ENCODE data around the gene TTN.

TTN gene

DNA sequence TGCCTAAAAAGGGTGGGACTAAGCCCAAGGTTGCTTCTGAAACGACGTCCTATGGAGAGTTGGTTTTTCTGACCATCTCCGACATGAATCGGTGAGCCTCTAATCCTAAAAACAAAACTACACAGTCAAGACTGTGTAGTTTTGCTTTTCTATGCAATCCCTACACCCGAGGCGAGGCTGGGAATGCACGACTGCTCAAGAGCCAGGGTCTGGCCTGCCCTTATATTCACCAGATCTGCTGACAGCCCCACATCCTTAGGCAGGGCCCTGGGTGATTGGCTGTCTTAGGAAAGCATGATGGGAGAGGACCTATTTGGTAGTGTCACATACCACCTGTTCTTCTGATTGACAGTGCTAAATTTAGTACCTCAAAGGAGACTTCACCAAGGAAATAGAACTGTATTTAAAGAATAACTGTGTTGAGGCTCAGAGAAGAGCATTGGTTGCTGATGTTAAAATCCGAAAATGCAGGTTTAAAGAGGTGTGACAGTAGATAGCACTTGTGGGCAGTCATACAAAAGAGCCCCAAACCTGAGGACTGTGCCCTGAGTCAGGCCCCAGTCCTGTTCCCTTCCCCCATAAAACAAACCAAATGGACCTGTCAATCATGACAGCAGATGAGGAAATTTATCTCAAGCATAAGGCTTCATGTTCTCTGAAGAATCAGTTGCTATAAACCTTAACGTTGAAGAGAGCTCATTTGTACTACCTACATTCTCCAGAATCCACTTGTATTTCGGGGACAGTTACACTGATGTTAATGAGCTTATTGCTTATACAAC is at the start of gene TTN:
TSS of gene TTN (minus strand) at position 197 of the 782 bp plus-strand sequence. CDS start 2,781 bp downstream, outside the sequence.
- no peak for DNase-seq

DNA sequence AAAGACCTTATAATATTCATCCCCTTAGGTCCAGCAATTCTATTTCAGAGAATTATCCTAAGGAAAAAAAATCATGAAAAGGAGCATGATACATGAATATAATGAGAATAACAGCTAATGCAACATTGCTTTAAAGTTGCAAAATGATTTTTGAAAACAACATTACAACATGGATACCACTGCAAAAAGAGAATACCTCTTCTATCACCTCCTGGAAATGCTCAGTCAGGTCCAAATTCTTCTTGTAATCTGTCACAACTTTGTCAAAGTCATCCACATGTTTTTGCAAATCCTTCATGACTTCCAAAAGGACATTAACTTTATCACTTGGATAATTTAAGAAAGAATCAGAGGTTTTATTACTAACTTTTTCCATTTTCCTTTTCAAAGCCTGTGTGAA is 47.9 kb upstream of the TTN start:
- no peak for DNase-seq

DNA sequence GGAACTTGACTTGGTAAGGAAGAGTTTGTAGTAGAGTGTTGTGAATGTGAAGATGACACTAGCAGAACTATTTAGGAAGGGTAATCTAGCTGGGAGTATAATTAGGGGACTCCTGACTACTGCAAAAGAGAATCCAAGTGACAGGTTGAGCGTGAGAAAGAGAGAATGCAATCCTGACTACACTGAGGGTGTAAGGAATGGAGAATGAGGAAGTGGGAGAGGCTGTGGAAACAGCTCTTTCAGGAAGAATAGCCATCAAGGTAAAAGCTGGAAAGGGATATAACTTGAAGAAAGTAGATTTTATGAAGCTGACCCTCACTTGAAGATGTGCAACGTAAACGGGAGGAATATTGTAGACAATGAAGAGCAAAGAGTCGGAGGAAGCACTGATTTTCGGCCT is 41.1 kb upstream of the TTN start:
- no peak for DNase-seq

DNA sequence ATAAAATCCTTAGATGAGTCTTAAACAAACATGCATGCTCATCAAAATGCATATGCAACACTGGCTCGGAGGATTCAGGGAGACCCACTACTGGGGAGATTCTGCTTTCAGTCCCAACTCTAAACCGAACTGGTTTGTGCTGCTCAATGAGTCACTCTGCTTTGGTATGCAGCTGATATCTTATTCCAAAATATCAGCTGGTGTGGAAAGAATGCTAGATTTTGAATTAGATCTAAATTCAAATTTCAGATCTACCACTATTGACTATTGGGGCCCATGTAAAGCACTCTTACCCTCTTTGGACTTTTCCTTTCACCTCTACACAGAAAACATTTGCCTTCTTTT is 39.2 kb upstream of the TTN start:
- no peak for DNase-seq

DNA sequence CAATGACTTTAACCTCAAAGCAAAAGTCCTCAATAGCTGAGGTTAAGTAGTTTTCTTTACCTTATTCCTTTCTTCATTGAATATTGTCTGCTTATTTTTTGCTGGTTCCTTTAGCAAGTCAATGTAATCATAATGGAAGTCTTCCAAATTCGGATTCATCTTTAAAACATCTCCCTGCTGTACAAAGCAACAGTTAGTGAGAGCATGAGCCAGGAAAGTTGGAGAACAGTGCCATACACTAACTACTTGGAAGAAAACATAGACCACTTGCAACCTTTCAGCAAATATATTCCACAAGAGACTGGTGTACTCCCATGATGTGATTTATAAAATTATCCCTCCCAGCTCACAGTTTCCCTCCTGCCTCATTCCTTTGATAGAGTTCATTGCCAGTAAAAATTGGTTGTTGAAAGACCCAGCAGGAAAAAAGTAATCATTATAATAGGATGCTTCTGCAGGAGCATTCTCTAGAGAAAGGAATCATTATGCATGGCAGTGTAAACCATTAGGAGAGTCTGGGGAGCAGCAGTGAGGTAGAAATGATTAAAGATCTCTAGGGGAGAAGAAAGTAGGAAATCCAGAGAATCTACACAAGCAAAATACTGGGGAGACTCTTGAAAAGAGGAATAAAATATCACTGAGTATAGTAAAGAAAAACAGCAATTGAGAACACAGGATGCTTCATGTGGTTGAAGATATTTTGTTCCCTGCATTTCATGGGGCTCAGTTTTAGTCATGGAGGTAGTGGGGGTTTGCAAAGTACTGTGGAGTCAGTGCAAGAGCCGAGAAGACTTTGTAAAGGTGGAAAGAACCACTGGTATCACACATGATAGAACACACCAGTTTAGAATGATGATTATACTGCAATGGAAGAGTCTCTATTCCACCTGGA is 38.6 kb upstream of the TTN start:
- no peak for DNase-seq

DNA sequence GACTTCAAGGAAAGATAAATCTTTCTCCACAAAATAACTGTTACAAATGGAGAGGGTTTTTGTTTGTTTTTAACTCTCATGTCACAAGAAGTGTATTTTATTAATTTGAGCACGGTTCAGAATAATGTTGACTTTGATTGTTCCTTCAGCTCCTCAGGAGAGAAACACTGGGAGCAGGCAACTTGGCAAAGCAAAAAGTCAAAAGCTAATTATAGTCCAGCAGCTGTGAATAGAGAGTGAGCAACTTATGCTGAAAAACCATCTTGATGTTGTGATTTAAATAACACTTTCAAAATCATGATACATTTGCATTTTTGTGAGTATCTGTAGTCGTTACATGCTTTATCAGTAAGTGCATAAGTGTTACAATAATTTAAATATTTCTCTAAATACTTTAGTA is 37.5 kb upstream of the TTN start:
- no peak for DNase-seq

DNA sequence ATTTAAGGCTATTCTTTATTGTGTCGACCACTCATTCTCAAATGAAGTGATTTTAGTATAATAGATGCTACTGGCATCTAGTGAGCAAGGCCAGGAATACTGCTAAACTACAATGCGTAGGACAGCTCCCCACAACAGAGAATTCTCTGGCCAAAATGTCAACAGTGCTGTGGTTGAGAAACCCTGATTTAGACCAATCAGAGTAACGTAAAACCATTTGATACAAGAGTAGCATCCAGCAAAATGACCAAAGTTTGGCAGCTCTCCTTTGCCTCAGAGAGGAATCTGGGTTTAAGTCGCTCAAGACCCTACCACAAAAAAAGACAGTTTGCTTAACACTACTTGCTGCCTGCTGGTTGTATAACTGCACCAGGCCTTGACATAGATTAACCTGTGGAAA is 37.0 kb upstream of the TTN start:
- DNase-seq: no peak

DNA sequence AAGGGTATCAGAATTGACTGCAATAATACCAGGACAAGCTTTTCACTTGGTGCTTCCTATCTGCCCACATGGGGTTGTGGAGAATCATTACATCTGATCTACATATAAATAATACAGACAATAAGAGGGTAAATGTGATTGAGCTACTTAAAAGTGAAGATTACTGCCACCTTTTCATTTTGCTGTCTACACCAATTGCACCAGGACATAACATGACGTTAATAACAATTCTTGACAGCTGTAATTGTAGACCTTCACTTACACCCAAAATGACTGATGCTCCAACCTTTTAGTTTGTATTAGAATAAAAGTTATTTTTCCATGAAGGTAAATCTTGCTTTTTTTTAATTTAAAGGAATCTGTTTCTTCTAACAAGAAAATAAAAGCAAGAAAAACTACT is 36.5 kb upstream of the TTN start:
- DNase-seq: no peak

DNA sequence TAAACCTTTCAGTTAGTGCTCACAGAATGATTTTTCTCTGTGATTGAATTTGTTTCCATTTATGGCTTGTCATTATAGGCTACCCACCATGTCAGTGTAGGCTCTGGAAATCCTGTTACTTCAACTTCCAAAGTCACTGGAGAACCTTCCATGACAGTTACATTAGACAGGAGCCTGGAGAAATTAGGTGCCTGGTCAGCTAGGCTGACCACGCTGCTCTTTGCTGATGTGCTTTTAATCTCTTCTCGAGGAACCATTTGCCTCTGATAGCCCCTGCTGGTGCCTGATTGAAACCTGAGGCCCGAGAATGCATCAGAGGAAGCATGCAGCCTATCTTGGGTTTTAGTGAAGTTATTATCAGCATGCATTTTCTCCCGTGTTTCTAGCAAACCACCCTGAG is 29.6 kb upstream of the TTN start:
- no peak for DNase-seq

DNA sequence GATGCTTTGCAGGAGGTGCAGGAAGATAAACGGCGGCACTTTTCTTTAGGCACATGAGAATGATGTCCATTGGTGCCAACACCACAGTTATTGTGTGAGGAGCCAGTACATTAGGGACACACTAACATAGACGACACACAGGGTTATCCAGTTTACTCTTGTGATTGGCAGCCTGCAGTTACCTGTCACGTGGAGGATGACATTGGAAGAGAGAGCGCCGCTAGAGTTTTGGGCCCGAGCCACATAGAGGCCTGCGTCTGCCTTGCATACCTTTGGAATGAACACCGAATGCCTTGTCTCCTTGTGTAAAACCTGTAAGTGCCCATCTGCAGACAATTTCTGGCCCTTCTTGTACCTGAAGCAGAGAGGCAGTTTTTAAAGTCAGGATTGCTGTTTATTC is 26.9 kb upstream of the TTN start:
- no peak for DNase-seq

DNA sequence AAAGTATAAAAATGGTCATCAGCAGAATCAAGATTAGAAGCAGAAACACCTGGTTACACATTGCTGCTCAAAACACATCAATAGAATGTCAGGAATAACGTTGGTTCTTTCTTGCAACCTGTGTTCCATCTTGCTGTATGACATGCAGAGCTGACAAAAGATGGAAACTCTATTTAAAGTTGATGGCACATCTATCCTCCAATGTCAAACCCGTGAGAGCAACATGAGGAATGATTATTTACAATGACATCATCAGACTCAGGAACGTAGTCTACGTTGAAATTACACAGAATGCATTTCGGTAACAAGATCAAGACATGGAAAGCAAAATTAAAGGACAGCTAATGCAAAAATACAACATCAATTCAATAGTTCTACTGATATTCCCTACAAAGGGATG is 26.2 kb upstream of the TTN start:
- DNase-seq: no peak

DNA sequence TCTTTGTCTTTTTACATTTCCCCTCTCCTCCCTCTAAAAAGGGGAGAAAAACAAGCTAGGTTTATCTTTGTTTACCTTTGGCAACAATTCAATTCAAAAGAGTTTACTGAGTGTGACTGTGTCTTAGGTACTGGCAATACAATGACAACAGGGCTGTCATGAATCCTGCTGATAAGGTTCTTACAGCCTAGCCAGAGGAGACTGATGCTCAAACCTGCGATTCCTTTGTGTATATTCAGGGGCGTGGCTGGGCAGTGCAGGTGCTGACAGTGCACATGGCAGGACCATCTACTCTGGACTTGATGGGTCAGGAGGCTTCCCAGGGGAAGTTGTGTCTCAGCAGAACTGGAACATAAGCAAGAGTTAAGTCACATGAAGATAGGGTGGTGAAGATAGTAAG is 23.2 kb upstream of the TTN start:
- no peak for DNase-seq

DNA sequence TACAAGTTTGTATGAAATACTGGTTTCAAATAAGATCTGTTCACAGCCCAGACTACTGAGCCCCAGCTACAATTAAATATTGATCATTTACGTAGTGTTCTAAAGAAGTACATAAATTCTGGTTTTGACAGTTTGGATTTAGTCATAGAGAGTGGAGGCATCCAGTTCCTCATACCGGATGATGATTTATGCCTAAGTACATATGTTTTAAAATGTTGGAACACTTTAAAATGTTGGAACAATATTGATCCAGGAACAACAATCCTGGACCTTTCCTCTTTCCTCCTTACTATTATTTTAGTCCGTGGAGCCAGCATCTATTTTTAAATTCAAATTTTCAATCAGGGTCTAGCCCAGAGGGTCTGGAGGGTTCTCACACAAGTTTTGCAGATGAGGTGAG is 22.8 kb upstream of the TTN start:
- DNase-seq: no peak

DNA sequence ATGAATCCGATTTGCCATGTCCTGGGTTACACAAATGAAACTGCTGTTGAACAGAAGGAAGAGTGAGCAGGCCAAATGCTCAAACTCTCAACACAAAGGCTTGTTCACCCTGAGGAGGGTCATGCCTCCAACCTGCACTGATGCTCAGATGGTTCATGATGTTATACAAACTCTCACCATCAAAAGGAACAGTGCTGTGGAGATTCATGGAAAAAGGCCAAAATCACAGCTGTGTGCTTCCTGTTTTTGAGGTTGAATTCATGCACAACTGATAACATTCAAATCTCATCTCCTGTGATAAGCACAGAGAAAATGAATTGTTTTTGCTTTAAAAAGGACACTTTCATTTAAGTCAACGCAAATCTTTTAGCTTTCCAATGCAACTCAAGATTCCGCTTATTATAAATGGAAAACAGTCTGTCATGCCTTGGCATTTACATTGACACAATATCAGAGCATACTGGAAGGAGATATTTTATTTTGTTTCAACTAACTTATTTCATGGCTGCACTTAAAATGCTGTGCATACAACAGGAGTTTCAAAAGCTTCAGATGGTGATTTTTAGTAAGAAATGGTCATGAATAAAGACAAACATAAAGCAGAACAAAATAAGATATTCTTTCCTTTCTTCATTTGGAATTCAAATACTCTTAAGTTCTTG is 22.2 kb upstream of the TTN start:
- DNase-seq: no peak

DNA sequence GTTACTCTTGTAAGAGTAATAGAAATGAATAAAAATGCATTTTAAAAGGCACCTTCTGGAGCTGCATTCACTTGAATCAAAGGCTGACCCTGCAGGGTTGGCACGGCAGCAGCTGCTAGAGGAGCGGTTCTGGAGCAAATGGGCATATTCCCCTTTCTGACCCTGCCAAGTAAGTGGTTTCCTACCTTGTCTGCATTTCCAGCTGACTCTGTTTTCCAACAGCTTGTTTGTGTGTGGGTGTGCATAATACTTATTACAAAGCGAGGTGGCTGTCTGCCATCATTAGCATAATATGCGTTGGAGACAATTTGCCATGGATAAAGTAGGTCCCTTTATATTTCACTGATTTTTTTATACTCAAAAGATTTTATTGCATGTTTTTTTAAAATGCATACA is 21.3 kb upstream of the TTN start:
- DNase-seq: no peak

DNA sequence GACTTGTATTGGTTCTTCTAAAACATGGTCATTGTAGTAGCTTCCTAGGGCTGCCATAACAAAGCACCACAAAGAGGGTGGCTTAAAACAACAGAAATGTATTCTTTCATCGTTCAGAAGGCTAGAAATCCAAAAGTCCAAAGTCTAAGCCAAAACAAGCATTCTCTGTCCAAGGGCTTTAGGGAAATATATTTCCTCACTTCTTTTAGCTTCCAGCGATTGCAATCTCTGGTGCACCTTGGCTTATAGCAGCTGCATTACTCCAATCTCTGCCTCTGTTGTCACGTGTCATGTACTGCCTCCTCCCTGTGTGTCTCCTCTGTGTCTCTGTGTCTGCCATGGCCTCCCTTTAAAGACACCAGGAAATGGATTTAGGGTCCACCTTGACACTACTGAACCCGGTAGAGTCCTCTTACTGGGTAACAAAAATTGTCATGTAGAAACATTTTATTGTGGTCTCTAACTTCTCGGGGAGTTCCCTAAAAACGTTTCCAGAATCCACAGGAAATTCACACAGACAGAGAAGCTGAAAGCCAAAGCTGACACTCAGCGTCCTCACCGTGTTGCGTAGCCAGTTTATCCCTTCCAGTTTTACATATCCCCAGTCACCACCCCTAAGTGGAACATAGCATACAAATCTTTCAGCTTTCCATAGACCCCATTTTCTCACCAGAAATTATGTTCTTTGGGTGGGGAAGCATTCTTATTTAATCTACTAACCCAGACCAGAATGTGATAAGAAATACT is 20.7 kb upstream of the TTN start:
- no peak for DNase-seq

DNA sequence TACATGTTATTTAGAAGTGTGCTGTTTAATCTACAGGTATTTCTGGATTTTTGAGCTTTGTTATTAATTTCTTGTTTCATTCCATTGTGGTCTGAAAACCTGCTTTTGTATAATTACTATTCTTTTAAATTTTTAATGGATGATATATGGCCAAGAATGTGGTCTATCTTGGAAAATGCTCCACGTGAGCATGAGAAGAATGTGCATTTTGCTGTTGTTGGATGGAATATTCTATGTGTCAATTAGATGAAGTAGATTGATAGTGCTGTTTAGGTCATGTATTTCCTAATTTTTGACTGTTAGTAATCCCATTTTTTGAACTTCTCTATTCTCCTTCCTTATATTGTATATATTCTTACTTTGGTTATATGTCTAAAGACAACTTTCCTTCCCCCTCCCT is 19.9 kb upstream of the TTN start:
- DNase-seq: no peak

DNA sequence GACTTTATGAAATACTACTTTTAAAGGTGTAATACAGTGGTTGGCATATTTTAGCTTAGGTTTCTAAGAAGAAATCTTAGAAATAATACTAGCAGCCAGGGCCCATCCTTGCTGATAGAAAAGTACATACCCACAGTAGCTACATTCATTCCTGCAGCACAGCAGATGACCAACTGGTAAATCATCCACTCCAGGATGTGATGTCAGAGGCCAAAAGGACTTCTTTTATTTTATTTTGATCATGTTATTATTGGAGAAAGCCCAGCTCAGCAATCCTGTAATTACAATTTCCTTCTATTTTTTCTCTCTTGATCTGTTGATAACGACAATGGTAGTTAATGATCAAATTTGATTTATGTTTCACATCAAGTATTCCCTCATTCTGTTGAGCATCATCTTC is 18.0 kb upstream of the TTN start:
- DNase-seq: no peak

DNA sequence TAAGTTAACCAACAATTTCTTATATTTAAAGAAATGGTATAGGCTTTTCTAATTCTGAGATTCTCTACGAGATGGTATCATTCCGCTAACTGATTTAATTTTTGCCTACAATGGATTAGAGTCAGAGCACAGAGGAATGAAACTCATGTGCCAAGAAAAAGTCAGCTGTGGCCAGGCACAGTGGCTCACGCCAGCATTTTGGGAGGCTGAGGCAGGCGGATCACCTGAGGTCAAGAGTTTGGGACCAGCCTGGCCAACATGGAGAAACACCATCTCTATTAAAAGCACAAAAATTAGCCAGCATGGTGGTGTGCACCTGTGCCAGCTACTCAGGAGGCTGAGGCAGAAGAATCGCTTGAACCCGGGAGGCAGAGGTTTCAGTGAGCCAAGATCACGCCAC is 17.0 kb upstream of the TTN start:
- no peak for DNase-seq

DNA sequence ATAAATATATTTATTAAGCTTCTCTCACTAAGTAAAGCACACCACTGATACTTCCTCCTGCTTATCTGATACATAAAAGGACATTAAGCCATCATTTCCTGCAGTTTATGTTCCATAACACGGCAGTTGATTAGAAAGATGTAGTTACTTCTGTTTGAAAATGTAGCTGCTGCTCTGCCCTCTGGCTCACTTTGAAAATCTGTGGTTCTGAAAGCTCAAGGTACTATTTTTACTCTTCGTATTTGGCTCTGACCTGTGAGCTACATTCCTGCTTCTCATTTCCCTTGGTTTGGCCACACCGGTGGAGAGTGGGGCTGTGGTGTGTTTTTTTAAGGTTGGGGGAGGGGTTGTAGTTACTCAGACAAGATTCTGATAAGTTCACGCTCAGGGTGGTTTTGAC is 12.8 kb upstream of the TTN start:
- DNase-seq: no peak

DNA sequence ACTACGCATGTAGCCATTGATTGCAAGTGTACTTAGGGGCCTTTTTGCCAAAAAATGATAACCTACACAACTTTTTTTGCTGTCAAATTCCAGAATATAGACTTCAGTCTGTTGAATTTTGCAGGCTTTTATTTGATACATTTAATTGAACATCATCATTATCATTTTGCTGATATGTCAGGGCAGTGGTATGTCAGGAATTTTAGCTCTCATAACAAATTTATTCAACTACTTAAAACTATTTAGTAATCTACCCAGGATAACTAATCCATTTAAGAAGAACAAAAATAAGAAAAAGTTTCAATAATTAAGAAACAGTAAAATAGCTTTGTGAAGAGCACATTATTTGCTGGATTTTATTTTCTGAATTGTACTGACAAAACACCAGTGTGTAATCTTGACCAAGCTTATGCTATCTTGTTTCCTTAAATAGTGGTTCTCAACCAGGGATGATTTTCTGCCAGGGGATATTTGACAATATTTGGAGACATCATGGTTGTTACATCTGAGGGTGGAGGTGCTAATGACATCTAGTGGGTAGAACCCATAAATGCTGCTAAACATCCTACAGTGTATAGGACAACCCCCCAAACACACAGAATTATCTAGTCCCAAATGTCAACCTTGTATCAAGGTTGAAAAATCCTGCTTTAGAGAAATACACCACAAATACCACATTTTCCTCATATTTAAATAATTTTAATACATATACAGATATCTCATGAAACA is 12.1 kb upstream of the TTN start:
- no peak for DNase-seq

DNA sequence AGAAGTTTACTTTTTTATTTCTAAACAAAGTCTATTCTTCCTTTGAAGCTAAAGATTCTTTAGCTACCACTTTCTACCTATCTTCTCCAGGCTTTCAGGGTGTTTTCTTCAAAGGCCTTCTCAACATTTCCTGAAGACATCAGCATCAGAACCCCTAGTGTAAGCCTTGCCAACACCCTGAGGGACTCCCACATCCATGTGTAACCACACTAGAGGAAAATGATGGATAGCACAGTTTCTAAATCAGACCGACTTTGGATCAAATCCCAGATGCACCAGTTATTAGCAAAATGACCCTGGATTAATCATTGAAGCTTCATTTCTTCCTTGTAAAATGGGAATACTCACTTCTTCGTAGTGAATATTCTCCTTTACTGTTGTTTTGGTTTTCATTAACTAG is 4.7 kb upstream of the TTN start:
- DNase-seq: no peak

DNA sequence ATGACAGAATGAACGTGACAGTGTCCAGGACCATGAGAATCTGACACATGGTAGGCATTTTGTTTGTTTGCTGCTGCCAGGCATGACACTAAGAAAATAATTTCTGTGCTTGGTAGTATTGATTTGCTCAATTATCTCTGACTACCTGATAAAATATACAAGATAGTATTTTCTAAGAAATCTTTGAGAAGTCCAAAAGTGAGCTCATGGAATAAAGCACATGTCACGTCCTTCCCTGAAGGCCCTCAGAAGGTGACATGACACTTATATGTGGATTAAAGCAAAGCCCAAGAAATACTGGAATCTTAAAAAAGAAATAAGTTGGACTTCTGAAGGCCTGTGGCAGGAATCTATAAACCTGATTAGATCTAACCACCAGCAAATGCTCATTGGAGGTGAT is 3.8 kb upstream of the TTN start:
- no peak for DNase-seq
